Measurements from ENCODE around the gene CR1L.
"Not testable (repeated sequence)": the region's sequence is repeated elsewhere in the genome, so short reads cannot be mapped to it uniquely, and the experiment has no call there.

Gene CR1L

DNA sequence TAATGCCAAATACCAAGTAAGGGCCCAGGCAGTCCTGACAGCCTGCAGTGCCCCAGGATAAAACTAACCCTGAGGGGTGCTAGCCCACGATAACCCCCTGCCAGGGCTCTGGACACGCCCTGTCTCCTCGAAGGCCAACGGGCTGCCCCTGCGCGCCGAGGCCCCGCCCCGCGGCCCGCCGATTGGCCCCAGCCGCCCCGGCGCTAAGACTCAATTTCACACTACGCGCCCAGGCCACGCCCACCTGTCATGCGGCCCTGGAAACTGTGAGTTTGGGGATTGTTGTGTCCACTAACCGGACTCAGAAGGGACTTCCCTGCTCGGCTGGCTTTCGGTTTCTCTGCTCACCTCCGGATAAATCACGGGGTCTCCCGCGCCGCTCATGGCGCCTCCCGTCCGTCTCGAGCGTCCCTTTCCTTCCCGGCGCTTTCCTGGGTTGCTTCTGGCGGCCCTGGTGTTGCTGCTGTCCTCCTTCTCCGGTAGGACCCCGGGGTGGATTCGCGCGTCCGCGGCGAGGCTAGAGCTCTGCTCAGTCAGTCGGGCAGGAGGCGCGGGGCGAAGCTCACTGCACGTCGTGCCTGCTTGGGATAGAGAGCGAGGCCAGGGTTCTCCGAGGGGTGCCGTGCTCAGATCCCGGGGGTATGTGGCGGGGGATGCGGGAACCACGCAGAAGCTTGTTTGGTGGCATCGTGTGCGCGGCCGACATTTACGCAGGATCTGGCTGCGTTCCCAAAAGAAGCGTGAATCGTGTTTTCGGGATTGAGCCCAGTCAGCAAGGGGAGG lies at the start of gene CR1L:
Gene CR1L, plus strand, starts transcription at position 282 of the 783 bp plus-strand sequence. Its CDS starts 101 bp downstream, at position 383.
- peak; percentile 93 for DNase-seq

DNA sequence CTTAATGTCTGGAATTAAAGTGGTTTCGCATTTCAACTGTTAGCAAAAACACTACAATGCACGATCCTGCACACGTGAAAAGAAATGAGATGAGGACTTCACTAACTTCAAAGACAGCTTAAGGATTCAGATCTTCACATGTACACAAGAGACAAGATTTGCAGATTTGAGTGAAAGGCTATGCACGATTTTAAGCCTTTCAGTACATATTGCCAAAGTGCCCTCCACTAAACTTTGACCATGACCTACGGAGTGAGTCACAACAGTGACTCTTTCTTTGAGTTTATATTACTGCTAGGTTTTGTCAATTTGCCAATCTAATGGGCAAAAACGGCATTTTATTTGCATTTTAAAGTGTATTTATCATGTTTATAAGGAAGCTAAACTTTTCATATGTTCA lies 41.2 kb upstream of the CR1L start:
- no peak for DNase-seq

DNA sequence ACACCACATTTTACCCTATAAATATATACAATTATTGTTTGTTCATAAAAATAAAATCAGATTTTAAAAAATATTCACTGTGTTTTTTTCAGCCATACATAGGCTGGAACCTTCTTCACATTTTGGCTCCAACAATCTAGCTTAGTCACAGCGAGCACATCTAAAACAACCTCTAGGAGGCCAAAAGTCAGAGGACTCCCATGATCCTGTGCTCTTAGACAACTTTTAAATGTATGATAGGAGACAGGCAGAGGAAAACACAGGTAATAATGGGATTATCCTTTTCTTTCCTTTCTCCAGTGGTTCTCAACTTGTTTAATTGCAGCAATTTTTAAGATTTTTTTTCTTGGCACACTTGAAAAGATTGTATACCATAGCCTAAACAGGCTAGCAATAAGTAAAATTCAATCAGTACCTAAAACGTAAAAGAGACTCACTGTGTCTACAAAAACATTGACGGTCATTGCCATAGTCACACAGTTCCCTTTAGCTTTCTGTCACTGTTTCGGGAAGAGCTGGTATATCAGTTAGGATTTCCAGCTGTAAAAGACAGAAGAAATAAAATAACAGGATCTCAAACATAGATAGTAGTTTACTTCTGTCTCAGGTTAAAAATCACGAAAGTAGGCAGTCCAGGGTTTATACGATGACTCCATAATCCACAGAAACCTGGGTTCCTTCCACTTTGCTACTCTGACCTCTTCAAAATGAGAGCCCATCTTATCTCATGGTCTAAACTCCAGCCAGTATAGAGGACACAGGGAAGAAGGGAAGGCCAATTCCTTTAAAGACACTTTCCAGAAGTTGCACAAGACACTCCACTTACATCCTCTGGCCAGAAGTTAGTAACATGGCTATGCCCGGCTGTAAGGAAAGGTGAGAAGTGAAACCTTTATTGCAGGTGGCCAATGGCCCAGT lies 39.2 kb upstream of the CR1L start:
- DNase-seq = no peak

- no peak for DNase-seq
Measured at GRCh38 chr1:207606362-207606755, 38.6 kb upstream of the CR1L start.

DNA sequence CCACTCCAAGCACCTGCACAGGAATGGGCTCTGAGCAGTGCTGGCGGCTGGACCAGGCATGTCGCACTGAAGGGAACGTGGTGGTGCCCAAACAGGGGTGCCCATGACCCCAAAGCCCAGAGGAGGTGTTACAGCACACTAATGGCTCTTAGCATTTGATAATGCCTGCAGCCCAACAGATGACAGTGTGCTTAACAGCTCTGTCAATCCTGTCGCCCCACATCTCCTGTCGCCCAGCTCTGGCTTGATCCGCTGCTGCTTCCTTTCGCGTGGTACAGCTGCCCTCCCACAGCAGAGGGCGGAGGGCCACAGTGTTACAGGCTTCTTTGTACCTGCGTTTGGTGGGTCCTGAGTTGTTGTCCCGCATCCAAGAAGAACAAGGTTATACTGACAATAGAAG lies 32.2 kb upstream of the CR1L start:
- DNase-seq = no peak

DNA sequence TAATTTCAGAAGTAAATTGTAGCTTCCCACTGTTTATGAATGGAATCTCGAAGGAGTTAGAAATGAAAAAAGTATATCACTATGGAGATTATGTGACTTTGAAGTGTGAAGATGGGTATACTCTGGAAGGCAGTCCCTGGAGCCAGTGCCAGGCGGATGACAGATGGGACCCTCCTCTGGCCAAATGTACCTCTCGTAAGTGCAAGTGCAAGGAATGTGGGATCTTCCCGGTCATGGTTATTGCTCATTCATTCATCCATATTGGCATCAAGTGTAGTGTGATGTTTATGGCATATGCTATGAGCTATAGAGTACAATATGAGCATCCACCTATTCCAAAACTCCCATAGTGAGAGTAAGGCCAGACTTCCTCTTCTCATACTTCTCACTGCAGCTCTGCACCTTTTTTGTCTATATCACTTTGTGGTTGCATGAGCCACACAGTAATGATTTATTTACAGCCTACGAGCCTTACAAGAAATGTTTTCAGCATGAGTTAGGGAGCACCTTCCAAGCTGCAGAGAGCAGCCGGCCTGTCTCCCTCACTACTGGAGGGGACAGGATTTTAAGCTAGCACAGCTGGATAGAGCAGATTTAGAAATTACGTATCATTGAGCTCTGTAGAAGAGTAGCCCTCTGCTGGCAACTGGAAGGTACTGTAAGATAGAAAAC lies 24.9 kb upstream of the CR1L start:
- DNase-seq = peak; percentile 45

- no peak for DNase-seq
Measured at GRCh38 chr1:207620543-207620893, 24.4 kb upstream of the CR1L start.

DNA sequence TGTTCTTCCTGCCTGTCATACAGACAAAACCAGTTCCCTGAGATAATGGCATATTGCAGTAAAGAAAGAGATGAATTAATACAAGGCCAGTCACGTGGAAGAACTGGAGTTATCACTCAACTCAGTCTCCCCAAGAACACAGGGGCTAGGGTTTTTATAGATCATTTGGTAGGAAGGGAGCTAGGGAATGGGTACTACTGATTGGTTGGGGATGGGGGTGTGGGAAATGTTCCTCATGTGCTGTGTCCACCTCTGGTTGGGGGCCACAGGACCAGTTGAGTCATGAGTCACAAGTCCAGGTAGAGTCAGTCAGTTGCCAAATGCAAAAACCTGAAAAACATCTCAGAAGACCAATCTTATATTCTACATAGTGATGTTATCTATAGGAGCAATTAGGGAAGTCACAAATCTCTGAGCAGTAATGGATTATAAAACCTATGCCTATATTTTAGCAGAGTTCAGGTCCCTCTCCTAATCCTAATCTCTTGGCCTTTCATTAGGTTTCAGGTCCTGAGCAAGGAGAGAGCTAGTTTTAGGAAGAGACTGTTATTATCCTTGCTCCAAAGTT lies 19.3 kb upstream of the CR1L start:
- DNase-seq = not testable (repeated sequence)

DNA sequence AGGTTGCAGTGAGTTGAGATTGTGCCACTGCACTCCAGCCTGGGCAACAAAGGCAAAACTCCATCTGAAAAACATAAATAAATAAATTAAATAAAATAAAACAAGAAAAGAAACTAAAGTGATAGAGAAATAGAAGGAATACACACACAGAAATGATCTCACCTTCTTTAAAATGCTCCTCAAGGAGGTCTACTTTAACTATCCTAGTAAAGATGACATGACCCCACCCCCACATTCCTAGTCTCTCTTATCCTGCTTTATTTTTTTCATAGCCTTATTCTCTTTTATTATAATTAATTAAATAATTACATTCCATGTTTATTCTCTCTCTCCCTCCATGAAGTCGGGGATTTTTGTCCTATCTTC lies 18.0 kb upstream of the CR1L start:
- DNase-seq = no peak

- no peak for DNase-seq
Measured at GRCh38 chr1:207627496-207627895, 17.4 kb upstream of the CR1L start.

GRCh38 chr1:207628776-207629175 lies 16.2 kb upstream of the CR1L start:
- no peak for DNase-seq

DNA sequence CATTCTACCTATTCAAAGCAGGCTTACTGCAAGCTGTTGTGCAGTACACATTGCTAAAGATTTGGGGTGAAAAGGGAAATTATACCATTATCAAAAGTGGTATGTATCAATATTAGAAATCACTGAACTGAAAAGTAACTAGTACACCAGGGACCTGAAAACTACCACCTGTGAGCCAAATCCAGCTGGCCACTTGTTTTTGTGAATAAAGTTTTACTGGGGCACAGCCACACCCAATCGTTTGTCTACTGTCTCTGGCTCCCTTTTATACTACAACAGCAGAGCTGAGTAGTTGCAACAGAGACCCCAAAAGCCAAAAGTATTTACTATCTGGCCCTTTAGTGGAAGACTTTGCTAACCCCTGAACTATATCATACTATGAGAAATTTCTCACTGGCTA lies 13.8 kb upstream of the CR1L start:
- no peak for DNase-seq

- DNase-seq = no peak
Measured at GRCh38 chr1:207633226-207633625, 11.7 kb upstream of the CR1L start.

DNA sequence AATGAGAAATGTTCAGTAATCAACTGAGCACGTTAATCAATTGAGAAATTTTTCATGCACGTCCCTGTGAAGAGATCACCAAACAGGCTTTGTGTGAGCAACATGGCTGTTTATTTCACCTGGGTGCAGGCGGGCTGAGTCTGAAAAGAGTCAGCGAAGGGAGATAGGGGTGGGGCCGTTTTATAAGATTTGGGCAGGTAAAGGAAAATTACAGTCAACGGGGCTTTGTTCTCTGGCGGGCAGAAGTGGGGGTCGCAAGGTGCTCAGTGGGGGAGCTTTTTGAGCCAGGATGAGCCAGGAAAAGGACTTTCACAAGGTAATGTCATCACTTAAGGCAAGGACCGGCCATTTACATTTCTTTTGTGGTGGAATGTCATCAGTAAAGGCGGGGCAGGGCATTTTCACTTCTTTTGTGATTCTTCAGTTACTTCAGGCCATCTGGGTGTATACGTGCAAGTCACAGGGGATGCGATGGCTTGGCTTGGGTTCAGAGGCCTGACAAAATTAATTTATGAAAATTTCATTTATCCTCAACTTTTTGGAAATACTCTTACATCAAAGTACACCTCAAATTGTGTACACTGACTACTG lies 11.1 kb upstream of the CR1L start:
- DNase-seq = not testable (repeated sequence)

- DNase-seq = not testable (repeated sequence)
Measured at GRCh38 chr1:207634293-207634692, 10.6 kb upstream of the CR1L start.

DNA sequence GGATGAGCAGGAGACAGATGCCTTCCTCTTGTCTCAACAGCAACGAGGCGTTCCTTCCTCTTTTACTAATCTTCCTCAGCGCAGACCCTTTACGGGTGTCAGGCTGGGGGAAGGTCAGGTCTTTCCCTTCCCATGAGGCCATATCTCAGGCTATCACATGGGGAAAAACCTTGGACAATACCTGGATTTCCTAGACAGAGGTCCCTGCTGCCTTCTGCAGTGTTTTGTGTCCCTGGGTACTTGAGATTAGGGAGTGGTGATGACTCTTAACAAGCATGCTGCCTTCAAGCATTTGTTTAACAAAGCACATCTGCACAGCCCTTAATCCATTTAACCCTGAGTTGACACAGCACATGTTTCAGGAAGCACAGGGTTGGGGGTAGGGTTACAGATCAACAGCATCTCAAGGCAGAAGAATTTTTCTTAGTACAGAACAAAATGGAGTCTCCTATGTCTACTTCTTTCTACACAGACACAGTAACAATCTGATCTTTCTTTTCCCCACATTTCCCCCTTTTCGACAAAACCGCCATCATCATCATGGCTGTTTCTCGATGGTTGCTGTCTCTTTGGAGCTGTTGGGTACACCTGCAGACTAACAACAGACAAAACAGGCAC lies 9.3 kb upstream of the CR1L start:
- not testable (repeated sequence) for DNase-seq

- DNase-seq = not testable (repeated sequence)
Measured at GRCh38 chr1:207638487-207639145, 6.3 kb upstream of the CR1L start.

GRCh38 chr1:207639362-207639761 lies 5.6 kb upstream of the CR1L start:
- DNase-seq = not testable (repeated sequence)

DNA sequence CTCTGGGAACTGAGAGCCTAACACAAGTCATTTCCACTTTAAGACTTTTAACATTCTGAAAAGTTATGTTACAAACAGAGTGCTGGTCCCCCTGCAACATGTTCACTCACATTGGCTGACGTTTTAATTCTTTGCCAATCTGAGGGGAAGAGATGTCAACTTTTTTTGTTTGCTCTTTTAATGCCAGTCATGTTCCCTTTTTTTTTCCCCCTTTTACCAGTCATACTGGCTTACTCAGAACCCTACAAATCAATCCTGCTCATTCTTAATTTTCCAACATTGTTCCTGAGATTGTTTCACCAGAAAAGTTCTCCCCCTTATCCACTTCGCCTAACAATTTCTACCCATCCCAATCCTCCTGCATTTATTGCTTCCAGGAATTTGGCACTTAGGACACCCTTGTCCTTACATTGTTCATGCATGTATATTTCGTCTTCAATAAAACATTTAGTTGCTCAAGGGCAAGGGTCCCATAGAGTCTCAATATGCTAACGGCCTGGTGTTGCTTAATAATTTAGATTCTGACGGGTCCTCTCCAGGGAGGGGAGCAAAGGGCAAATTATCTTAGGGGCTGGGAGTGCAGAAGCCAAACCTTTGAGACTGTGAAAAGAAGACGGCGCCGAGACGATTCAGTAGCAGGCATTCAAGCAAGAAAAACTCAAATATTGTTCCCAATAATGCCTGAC lies 624 bp upstream of the CR1L start:
- DNase-seq = no peak

DNA sequence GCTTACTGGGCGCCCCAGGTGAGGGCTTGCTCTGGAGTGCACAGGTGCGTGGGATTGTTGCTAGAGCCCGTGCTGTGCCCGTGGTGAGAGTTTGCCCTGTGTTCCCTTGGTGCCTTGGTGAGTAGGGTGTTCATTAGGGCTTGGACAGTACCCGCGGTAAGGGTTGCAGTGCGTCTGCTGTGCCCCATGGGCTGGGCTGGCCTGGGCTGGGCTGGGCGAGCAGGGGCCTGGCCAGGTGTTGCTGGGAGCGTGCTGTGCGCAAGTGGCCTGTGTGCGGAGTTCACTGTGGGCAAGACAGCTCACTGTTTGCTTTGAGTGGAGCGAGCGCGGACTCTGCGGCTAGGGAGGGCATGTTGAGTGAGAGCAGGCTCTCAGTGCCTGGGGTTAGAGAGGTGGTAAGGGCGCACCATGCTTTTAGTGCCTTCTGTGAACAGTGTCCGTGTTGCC lies 725 bp downstream of the CR1L start:
- no peak for DNase-seq

DNA sequence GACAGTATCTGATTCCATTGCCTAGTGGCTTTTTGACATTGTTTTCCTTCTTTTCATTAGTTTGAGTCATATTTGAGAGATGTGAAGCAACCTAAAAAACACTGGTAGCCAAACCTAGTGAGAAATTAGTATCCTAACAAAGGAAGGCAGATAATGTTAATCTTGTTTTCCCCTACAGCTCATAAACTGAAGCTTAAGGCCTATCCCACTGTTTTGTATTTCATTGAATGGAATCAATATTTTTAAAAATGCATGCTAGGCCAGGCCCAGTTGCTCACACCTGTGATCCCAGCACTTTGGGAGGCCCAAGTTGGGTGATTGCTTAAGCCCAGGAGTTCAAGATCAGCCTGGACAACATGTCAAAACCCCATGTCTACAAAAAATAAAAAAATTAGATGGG lies 1.2 kb downstream of the CR1L start:
- no peak for DNase-seq
